ENCODE results near the gene VPS37B.

- no peak for TF ChIP-seq POLR2A (IDR thresholded peaks at IDR 0.05; ENCODE audit: low read depth, low read length)
- TF ChIP-seq, protein P1, sequence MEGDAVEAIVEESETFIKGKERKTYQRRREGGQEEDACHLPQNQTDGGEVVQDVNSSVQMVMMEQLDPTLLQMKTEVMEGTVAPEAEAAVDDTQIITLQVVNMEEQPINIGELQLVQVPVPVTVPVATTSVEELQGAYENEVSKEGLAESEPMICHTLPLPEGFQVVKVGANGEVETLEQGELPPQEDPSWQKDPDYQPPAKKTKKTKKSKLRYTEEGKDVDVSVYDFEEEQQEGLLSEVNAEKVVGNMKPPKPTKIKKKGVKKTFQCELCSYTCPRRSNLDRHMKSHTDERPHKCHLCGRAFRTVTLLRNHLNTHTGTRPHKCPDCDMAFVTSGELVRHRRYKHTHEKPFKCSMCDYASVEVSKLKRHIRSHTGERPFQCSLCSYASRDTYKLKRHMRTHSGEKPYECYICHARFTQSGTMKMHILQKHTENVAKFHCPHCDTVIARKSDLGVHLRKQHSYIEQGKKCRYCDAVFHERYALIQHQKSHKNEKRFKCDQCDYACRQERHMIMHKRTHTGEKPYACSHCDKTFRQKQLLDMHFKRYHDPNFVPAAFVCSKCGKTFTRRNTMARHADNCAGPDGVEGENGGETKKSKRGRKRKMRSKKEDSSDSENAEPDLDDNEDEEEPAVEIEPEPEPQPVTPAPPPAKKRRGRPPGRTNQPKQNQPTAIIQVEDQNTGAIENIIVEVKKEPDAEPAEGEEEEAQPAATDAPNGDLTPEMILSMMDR (IDR thresholded peaks at IDR 0.05; ENCODE audit: extremely low read depth in 1 of 2, insufficient read depth in 1 of 2, low read depth in 1 of 2, low read length in 2 of 2): no peak
- TF ChIP-seq FOS (IDR thresholded peaks at IDR 0.05; ENCODE audit: borderline replicate concordance, insufficient read depth, low read length): no peak
- no peak for TF ChIP-seq POLR2AphosphoS5 (IDR thresholded peaks at IDR 0.05; ENCODE audit: insufficient read depth, low read depth, low read length)
Measured at GRCh38 chr12:122932207-122932606, 36.3 kb upstream of the VPS37B start.
